ENCODE measurements around the gene OGFRL1.

Gene OGFRL1

DNA sequence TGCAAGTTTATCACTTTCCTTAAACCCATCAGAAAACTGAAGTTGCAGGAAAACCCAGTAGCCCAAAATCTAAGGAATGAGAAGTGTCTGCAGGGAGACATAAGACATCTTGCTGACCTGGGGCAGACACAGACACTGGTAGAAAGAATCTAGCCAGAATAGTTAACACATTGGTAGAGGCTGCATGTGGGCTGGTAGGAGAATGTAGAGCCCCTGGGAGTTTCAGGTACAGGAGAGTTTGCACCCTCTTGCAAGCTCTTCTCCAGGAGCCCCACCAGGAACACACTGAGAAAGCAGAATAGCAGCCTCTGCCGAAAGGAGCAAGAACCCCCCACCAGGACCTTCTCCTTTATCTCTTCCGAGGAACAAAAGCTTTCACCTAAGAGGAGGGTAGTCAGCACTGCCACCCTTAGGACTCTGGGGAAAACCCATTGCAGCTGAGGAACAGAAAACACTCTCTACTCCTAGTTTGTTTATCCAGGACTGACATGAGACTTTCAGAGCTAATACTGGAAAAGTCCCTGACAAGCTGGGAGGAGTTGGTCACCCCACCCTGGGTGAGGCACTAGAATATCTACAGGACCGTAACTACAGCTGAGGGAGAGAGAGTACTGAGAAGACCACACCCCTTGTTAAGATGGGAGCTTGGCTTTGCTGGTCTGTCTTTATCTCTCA lies 10.5 kb upstream of the OGFRL1 start:
- TF ChIP-seq EP300 (IDR thresholded peaks at IDR 0.05; ENCODE audit: borderline replicate concordance) (no peak), TAF1 (IDR thresholded peaks at IDR 0.05; ENCODE audit: low read depth) (no peak), CREB1 (IDR thresholded peaks at IDR 0.05; ENCODE audit: low read depth) (no peak), FOXM1 (IDR thresholded peaks at IDR 0.05; ENCODE audit: borderline replicate concordance, low read depth) (no peak), TEAD4 (IDR thresholded peaks at IDR 0.05) (no peak), YY1 (IDR thresholded peaks at IDR 0.05; ENCODE audit: low read depth) (no peak), ZBTB7A (IDR thresholded peaks at IDR 0.05; ENCODE audit: low read depth) (no peak), EGR1 (IDR thresholded peaks at IDR 0.05) (no peak), CEBPB (IDR thresholded peaks at IDR 0.05) (no peak), NFIC (IDR thresholded peaks at IDR 0.05) (no peak), TCF12 (IDR thresholded peaks at IDR 0.05; ENCODE audit: low read depth) (no peak), RAD21 (IDR thresholded peaks at IDR 0.05; ENCODE audit: low read depth) (no peak)
- TF ChIP-seq, protein P1, sequence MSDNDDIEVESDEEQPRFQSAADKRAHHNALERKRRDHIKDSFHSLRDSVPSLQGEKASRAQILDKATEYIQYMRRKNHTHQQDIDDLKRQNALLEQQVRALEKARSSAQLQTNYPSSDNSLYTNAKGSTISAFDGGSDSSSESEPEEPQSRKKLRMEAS (IDR thresholded peaks at IDR 0.05) = no peak
- TF ChIP-seq, protein P2, sequence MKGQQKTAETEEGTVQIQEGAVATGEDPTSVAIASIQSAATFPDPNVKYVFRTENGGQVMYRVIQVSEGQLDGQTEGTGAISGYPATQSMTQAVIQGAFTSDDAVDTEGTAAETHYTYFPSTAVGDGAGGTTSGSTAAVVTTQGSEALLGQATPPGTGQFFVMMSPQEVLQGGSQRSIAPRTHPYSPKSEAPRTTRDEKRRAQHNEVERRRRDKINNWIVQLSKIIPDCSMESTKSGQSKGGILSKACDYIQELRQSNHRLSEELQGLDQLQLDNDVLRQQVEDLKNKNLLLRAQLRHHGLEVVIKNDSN (IDR thresholded peaks at IDR 0.05) = no peak
- TF ChIP-seq, protein P3, sequence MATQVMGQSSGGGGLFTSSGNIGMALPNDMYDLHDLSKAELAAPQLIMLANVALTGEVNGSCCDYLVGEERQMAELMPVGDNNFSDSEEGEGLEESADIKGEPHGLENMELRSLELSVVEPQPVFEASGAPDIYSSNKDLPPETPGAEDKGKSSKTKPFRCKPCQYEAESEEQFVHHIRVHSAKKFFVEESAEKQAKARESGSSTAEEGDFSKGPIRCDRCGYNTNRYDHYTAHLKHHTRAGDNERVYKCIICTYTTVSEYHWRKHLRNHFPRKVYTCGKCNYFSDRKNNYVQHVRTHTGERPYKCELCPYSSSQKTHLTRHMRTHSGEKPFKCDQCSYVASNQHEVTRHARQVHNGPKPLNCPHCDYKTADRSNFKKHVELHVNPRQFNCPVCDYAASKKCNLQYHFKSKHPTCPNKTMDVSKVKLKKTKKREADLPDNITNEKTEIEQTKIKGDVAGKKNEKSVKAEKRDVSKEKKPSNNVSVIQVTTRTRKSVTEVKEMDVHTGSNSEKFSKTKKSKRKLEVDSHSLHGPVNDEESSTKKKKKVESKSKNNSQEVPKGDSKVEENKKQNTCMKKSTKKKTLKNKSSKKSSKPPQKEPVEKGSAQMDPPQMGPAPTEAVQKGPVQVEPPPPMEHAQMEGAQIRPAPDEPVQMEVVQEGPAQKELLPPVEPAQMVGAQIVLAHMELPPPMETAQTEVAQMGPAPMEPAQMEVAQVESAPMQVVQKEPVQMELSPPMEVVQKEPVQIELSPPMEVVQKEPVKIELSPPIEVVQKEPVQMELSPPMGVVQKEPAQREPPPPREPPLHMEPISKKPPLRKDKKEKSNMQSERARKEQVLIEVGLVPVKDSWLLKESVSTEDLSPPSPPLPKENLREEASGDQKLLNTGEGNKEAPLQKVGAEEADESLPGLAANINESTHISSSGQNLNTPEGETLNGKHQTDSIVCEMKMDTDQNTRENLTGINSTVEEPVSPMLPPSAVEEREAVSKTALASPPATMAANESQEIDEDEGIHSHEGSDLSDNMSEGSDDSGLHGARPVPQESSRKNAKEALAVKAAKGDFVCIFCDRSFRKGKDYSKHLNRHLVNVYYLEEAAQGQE (IDR thresholded peaks at IDR 0.05; ENCODE audit: low read depth) = no peak

DNA sequence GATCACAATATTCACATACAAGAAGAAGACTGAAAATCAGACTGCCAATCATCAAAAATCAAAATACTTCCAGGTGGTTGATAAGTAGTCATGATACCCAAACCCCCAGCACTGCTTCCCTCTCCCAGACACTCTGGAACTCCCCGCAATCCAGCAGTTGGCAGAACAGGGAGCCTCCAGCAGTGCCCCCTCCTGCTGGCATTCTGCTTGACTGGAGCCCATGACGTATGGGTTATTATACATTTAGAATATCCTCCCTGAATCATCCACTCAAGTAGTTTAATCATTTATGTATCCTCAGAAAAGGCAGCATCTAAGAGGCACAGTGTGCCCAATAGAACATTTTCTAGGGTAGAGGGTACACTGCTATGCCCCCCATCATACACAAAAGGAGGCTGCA lies 9.3 kb upstream of the OGFRL1 start:
- TF ChIP-seq FOXM1 (IDR thresholded peaks at IDR 0.05; ENCODE audit: borderline replicate concordance, low read depth) (no peak), NFIC (IDR thresholded peaks at IDR 0.05) (no peak), EP300 (IDR thresholded peaks at IDR 0.05; ENCODE audit: borderline replicate concordance) (no peak), TEAD4 (IDR thresholded peaks at IDR 0.05) (no peak), TCF12 (IDR thresholded peaks at IDR 0.05; ENCODE audit: low read depth) (no peak), TAF1 (IDR thresholded peaks at IDR 0.05; ENCODE audit: low read depth) (no peak), ZBTB7A (IDR thresholded peaks at IDR 0.05; ENCODE audit: low read depth) (no peak)
- TF ChIP-seq, protein P1 (IDR thresholded peaks at IDR 0.05) = no peak
- TF ChIP-seq, protein P2 (IDR thresholded peaks at IDR 0.05) = no peak
- TF ChIP-seq, protein P3 (IDR thresholded peaks at IDR 0.05; ENCODE audit: low read depth) = no peak

DNA sequence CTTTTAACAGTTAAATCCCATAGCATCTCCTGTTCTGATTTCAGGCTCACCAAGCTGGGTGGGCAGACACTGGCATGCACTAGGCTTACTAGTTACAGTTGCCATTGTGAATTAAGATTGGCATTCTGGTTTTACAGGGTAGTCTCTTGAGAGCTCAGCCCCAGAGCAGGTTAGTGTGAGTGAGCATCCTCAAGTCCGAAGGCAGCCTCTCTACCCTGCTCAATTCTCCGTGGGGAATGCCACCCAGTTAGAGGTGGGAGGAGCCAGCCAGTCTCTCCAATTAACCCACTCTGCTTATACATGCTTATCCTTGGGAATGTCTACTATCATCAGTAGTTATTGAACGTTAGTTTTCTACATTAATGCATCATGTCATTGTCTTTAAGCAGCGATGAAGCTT lies 8.9 kb upstream of the OGFRL1 start:
- TF ChIP-seq RAD21 (IDR thresholded peaks at IDR 0.05; ENCODE audit: low read depth) = no peak
- TF ChIP-seq TCF12 (IDR thresholded peaks at IDR 0.05; ENCODE audit: low read depth) = no peak
- no peak for TF ChIP-seq NFIC (IDR thresholded peaks at IDR 0.05)
- TF ChIP-seq EGR1 (IDR thresholded peaks at IDR 0.05) = no peak
- no peak for TF ChIP-seq TAF1 (IDR thresholded peaks at IDR 0.05; ENCODE audit: low read depth)

DNA sequence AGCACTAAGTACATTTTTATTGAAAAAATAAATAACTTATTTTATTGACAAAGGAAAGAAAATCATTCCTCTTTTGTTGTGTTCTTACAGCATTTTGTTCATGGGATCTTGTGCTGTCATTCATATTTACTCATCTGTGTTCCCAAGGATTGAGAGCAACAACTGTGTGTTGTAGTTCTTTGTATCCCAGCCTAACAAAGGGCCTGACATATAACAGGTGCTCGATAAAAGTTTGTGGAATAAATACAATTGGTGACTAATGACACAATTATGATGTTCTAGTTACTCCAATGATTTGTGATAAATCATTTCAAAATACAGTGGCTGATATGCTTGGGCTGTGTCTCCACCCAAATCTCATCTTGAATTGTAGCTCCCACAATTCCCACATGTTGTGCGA lies 7.9 kb upstream of the OGFRL1 start:
- TF ChIP-seq TCF12 (IDR thresholded peaks at IDR 0.05; ENCODE audit: low read depth) = no peak
- TF ChIP-seq, protein P1 (IDR thresholded peaks at IDR 0.05) = no peak
- no peak for TF ChIP-seq YY1 (IDR thresholded peaks at IDR 0.05; ENCODE audit: low read depth)
- TF ChIP-seq EGR1 (IDR thresholded peaks at IDR 0.05) = no peak
- no peak for TF ChIP-seq EP300 (IDR thresholded peaks at IDR 0.05; ENCODE audit: borderline replicate concordance)
- TF ChIP-seq, protein P3 (IDR thresholded peaks at IDR 0.05; ENCODE audit: low read depth) = no peak
- TF ChIP-seq CREB1 (IDR thresholded peaks at IDR 0.05; ENCODE audit: low read depth) = no peak
- TF ChIP-seq TAF1 (IDR thresholded peaks at IDR 0.05; ENCODE audit: low read depth) = no peak
- no peak for TF ChIP-seq TEAD4 (IDR thresholded peaks at IDR 0.05)
- TF ChIP-seq ZBTB7A (IDR thresholded peaks at IDR 0.05; ENCODE audit: low read depth) = no peak
- no peak for TF ChIP-seq RAD21 (IDR thresholded peaks at IDR 0.05; ENCODE audit: low read depth)
